ENCODE data around the gene TARS2. TPM values are rescaled to one million over a fixed set of nuclear protein-coding genes. Genes with fewer than 3 reads are reported as not detected.

Gene TARS2
- total and polyA plus RNA-seq, 10 donors = 14.6 to 30.4 (median 22.2) TPM

GRCh38 chr1:150548632-150549495 is 61.6 kb downstream of the TARS2 start, which contains the start of gene ADAMTSL4:
ADAMTSL4 (plus strand) TSS chr1:150549408; CDS start chr1:150552289, 2,881 bp downstream.
- WGBS, 5 donors = 1 to 3% (median 1%) methylated on average over 8 to 91 of the region's 91 CpGs
- Histone ChIP-seq H3K36me3 (peaks cover 0 to 2% (median 0%) of the 10 kb centered on the region in 6 donors), H3K4me3 (peak within 1 kb of the TSS; percentile 20 to 78 (median 54)), H3K9me3 (no peaks in the 10 kb centered on the region), H3K27me3 (replicated peaks in 1 of 7) (peaks cover 0 to 61% (median 0%) of the 10 kb centered on the region in 7 donors), H3K27ac (peak within 1 kb of the TSS in 7 of 8 donors; percentile 68 to 86 (median 79)), H3K4me1 (peaks cover 28 to 59% (median 53%) of the 10 kb centered on the region in 6 donors)
- intact Hi-C loops (cut with DNase I; ENCODE audit: low total_unique reads) = no loop called here
- peak; percentile 90 for DNase-seq
- TF ChIP-seq POLR2A (IDR thresholded peaks at IDR 0.05) (no peak), CTCF (IDR thresholded peaks at IDR 0.05 in 8 of 11, conservative IDR thresholded peaks at IDR 0.05 in 3 of 11) (peak in 2 of 11 experiments; percentile 23 to 42), POLR2AphosphoS5 (IDR thresholded peaks at IDR 0.05) (peak; percentile 30 to 73 (median 46))

GRCh38 chr1:150549496-150550221 is 62.4 kb downstream of the TARS2 start:
- no peak for TF ChIP-seq CTCF (IDR thresholded peaks at IDR 0.05 in 8 of 11, conservative IDR thresholded peaks at IDR 0.05 in 3 of 11)
- peak; percentile 37 to 73 (median 56) for TF ChIP-seq POLR2AphosphoS5 (IDR thresholded peaks at IDR 0.05)
- TF ChIP-seq POLR2A (IDR thresholded peaks at IDR 0.05) = no peak
- WGBS, 5 donors = 31 to 53% (median 43%) methylated on average over 16 to 43 of the region's 43 CpGs
- no peak for DNase-seq
- peaks cover 0 to 57% (median 0%) of the 10 kb centered on the region in 7 donors for H3K27me3 ChIP-seq (replicated peaks in 1 of 7)
- intact Hi-C loops (cut with DNase I; ENCODE audit: low total_unique reads) = no loop called here
- H3K9me3 ChIP-seq = no peaks in the 10 kb centered on the region
- H3K36me3 ChIP-seq = peaks cover 0 to 10% (median 0%) of the 10 kb centered on the region in 6 donors
- H3K27ac ChIP-seq = peak overlapping the region in 7 of 8 donors; percentile 33 to 86 (median 76)
- H3K4me3 ChIP-seq = peak overlapping the region; percentile 20 to 78 (median 54)
- H3K4me1 ChIP-seq = peaks cover 30 to 67% (median 57%) of the 10 kb centered on the region in 6 donors

- no peak for DNase-seq
- Histone ChIP-seq H3K9me3 (no peaks in the 10 kb centered on the region), H3K27ac (peak overlapping the region; percentile 17 to 86 (median 78)), H3K27me3 (replicated peaks in 1 of 7) (peaks cover 0 to 49% (median 0%) of the 10 kb centered on the region in 7 donors), H3K4me1 (peaks cover 30 to 67% (median 57%) of the 10 kb centered on the region in 6 donors), H3K4me3 (peak overlapping the region in 3 of 8 donors; percentile 47 to 78 (median 52)), H3K36me3 (peaks cover 0 to 18% (median 0%) of the 10 kb centered on the region in 6 donors)
- WGBS, 5 donors = 61 to 79% (median 72%) methylated on average over 21 to 22 of the region's 22 CpGs
- intact Hi-C loops (cut with DNase I; ENCODE audit: low total_unique reads) = no loop called here
- TF ChIP-seq POLR2AphosphoS5 (IDR thresholded peaks at IDR 0.05) (peak in 1 of 3 donors; percentile 47), CTCF (IDR thresholded peaks at IDR 0.05 in 8 of 11, conservative IDR thresholded peaks at IDR 0.05 in 3 of 11) (no peak)
Measured at GRCh38 chr1:150550222-150551050, 63.2 kb downstream of the TARS2 start.

All from spleen (tissue), 11 donors.